KMS-11 (cell line): ENCODE results near the gene NLRP2B.

Experiments used
- H2AFZ ChIP-seq: fragments of 200-600 bp; sonication (generic); 2 replicates; pipeline ENCODE4 v1.6.1; 2016; ENCODE audit warnings: antibody characterized with exemption, mixed run types, low read depth
- H3K27ac ChIP-seq: fragments of 200-600 bp; sonication (generic); 2 replicates; pipeline ENCODE4 v1.6.1; 2016; ENCODE audit warnings: mild to moderate bottlenecking, mixed run types
- H3K27me3 ChIP-seq: fragments of 200-600 bp; sonication (generic); 2 replicates; pipeline ENCODE4 v1.6.1; 2017; ENCODE audit warnings: mild to moderate bottlenecking, low read depth, mixed run types, moderate library complexity; ENCODE audit not compliant: insufficient read depth
- H3K36me3 ChIP-seq: fragments of 200-600 bp; sonication (generic); 2 replicates; pipeline ENCODE4 v1.6.1; 2017; ENCODE audit warnings: mild to moderate bottlenecking, mixed run types; ENCODE audit not compliant: insufficient read depth
- H3K4me1 ChIP-seq: fragments of 200-600 bp; sonication (generic); 2 replicates; pipeline ENCODE4 v1.6.1; 2016; ENCODE audit warnings: mild to moderate bottlenecking, low read depth, mixed run types; ENCODE audit not compliant: poor library complexity, severe bottlenecking
- H3K4me2 ChIP-seq: fragments of 200-600 bp; sonication (generic); 2 replicates; pipeline ENCODE4 v1.7.0; 2016; ENCODE audit warnings: mild to moderate bottlenecking, mixed run types
- H3K4me3 ChIP-seq: fragments of 200-600 bp; sonication (generic); IDR thresholded peaks from 2 replicates; pipeline ENCODE4 v1.6.1; 2017; ENCODE audit warnings: low read depth, low read length, mixed read lengths; ENCODE audit not compliant: insufficient read depth
- H3K79me2 ChIP-seq: fragments of 200-600 bp; sonication (generic); 2 replicates; pipeline ENCODE4 v1.6.1; 2016; ENCODE audit warnings: low read depth, mixed run types; ENCODE audit not compliant: insufficient read depth
- H3K9ac ChIP-seq: fragments of 200-600 bp; sonication (generic); 2 replicates; pipeline ENCODE4 v1.6.1; 2016; ENCODE audit warnings: mild to moderate bottlenecking, mixed run types
- H4K20me1 ChIP-seq: fragments of 200-600 bp; sonication (generic); 2 replicates; pipeline ENCODE4 v1.6.1; 2016; ENCODE audit warnings: mild to moderate bottlenecking, mixed run types; ENCODE audit not compliant: insufficient read depth
- TF ChIP-seq, protein P1 (sequence below): fragments of 200-600 bp; sonication (generic); conservative IDR thresholded peaks from 2 replicates; pipeline ENCODE4 v1.6.1; 2017; ENCODE audit warnings: low read depth, mild to moderate bottlenecking, antibody characterized with exemption, low read length, moderate library complexity, mixed read lengths

NLRP2B gene

DNA sequence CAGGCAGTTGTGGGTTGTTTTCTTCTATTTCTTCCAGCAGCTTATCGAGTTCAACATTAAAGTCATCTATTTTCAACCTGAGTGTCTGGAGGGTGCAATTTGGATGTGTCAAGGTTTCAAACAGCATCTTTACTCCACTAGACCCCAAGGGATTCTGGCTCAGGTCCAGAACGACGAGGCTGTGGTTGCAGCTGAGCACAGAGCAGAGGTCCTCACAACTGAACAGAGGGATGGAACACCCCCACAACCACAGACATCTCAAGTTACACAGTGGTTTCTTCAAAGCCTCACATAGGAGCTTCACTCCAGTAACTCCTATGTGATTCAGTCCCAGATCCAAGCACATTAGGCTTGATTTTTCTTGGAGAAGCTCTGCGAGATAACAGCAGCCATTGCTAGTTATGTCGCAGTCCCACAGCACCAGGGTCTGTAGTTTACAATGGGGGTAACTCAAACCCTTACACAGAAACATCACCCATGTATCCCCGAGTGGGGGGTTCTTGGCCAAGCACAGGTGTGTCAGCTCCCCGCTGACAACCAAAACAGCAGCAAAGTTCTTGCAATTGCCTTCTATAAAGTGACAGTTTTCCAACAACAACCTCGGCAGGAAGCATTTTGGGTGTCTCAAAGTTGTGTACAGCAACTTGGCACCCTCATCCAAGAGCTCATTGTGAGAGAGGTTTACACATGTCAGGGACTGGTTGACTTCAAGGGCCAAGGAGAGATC lies 2.8 kb downstream of the NLRP2B start:
- Histone ChIP-seq H2AFZ (peak overlapping the region; percentile 54; the same call in 1 of the 2 replicates), H3K9ac (no peak overlapping the region), H3K79me2 (no peaks in the 10 kb centered on the region), H3K27ac (peak overlapping the region; percentile 43; the same call in 1 of the 2 replicates), H3K4me1 (peaks cover 47% of the 10 kb centered on the region), H3K4me2 (peak overlapping the region; percentile 80), H3K4me3 (no peak overlapping the region), H3K27me3 (no peaks in the 10 kb centered on the region), H3K36me3 (no peaks in the 10 kb centered on the region), H4K20me1 (no peaks in the 10 kb centered on the region)
- TF ChIP-seq, protein P1, sequence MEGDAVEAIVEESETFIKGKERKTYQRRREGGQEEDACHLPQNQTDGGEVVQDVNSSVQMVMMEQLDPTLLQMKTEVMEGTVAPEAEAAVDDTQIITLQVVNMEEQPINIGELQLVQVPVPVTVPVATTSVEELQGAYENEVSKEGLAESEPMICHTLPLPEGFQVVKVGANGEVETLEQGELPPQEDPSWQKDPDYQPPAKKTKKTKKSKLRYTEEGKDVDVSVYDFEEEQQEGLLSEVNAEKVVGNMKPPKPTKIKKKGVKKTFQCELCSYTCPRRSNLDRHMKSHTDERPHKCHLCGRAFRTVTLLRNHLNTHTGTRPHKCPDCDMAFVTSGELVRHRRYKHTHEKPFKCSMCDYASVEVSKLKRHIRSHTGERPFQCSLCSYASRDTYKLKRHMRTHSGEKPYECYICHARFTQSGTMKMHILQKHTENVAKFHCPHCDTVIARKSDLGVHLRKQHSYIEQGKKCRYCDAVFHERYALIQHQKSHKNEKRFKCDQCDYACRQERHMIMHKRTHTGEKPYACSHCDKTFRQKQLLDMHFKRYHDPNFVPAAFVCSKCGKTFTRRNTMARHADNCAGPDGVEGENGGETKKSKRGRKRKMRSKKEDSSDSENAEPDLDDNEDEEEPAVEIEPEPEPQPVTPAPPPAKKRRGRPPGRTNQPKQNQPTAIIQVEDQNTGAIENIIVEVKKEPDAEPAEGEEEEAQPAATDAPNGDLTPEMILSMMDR, result no peak

DNA sequence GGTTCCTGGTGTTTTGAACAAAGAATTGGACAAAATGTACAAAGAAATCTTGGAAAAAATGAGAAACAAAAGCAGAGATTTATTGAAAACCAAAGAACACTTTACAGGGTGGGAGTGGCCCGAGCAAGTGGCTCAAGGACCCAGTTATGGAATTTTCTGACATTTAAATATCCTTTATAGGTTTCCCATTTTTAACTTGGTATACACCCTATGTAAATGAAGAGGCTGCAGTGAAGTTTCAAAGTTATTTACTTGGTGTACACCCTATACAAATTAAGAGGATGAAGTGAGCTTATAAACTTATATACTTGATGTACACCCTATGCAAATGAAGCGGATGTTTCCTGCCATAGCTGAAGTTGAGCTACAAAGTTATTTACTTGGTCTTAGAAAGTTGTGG lies 4.7 kb downstream of the NLRP2B start:
- H3K9ac ChIP-seq, result no peak overlapping the region
- no peak overlapping the region for H2AFZ ChIP-seq
- no peaks in the 10 kb centered on the region for H3K27me3 ChIP-seq
- TF ChIP-seq, protein P1, result no peak
- no peaks in the 10 kb centered on the region for H3K36me3 ChIP-seq
- no peaks in the 10 kb centered on the region for H4K20me1 ChIP-seq
- H3K4me2 ChIP-seq, result no peak overlapping the region
- no peak overlapping the region for H3K27ac ChIP-seq
- no peak overlapping the region for H3K4me3 ChIP-seq
- peaks cover 29% of the 10 kb centered on the region for H3K4me1 ChIP-seq
- H3K79me2 ChIP-seq, result no peaks in the 10 kb centered on the region

DNA sequence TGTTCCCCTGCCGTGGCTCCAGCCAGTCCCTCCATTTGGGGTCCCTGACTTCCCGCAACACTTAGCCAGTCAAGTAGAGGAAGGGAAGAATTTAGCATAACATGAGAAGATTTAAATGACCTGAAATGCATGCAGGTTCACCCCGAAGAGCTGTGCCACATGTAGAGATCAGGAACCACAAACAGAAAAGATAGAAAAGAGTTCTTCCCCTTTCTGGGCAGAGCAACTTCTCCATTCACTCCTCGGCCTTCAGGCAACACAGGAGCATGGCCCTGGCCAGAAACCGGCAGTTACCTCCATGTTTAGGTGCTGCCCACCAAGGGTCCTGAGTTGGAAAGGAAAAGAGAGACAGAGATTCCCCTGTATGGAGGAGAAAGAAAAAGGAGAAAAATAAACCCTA lies 5.2 kb downstream of the NLRP2B start:
- no peak overlapping the region for H3K27ac ChIP-seq
- H3K36me3 ChIP-seq, result no peaks in the 10 kb centered on the region
- peaks cover 29% of the 10 kb centered on the region for H3K4me1 ChIP-seq
- H3K4me2 ChIP-seq, result no peak overlapping the region
- H3K9ac ChIP-seq, result no peak overlapping the region
- no peak overlapping the region for H2AFZ ChIP-seq
- H3K79me2 ChIP-seq, result no peaks in the 10 kb centered on the region
- no peaks in the 10 kb centered on the region for H3K27me3 ChIP-seq
- no peak overlapping the region for H3K4me3 ChIP-seq
- TF ChIP-seq, protein P1, result no peak
- no peaks in the 10 kb centered on the region for H4K20me1 ChIP-seq

DNA sequence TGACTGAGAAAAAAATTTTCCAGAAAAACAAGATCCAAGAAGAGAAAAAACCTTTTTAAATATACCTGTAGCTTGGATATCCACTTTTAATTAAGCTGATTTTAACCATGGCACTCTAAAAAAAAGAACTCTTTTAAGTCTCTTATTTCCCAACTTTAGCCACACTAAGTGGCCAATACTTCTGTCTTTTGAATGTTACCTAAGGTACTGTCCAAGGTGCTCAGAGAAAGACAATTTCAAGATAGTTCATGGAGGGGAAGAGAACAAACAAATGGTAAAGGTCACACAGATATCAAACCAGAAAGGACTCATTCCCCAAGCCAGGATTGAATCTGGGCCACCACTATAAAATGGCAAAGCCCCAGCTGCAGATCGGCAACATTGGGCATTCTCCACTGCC lies 10.1 kb downstream of the NLRP2B start:
- no peaks in the 10 kb centered on the region for H3K36me3 ChIP-seq
- TF ChIP-seq, protein P1, result no peak
- no peak overlapping the region for H2AFZ ChIP-seq
- no peak overlapping the region for H3K9ac ChIP-seq
- H4K20me1 ChIP-seq, result no peaks in the 10 kb centered on the region
- no peaks in the 10 kb centered on the region for H3K27me3 ChIP-seq
- H3K4me3 ChIP-seq, result no peak overlapping the region
- H3K4me2 ChIP-seq, result no peak overlapping the region
- no peaks in the 10 kb centered on the region for H3K4me1 ChIP-seq
- no peak overlapping the region for H3K27ac ChIP-seq
- H3K79me2 ChIP-seq, result no peaks in the 10 kb centered on the region
